ENCODE measurements around the gene SMYD3.
A peak's percentile ranks its signal among the peaks of the same experiment; 100 is the strongest.

The SMYD3 gene

DNA sequence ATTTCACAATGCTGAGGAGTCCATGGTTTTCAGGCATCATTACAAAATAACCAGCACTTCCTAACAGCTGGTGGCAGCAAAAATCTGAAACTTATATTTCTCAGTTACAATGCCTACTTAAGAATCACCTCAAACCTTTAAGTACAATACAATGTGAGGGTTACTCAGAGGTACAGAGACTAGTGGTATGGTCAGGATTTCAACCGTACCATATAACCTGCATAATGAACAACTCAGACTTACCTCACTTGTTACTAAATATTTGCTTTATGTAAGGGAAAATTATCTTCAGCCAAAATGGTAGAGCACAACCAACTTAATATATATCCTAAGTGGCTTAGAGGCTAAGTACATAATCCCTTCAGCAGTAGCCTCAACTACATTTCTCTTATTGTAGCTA lies 344.5 kb downstream of the SMYD3 start:
- DNase-seq = no peak

DNA sequence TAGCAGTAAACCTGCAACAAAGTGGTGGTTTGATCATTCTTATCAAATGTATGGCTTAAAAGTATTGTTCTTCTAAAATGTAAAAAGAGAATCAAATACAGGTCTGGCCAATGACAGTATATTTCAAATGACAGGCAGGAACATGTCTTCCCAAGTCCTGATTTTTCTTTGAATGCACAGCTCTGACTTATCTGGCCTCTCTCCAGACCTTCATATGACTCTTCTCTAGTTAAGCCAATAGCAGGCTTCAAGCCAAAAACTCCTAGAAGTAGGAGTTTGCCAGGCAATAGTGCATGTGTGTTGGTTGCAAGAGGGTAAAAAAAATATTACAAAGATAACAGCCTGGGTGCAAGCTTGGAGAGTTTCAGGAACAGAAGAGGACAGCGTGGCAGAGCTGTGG lies 345.5 kb downstream of the SMYD3 start:
- peak; percentile 16 for DNase-seq

DNA sequence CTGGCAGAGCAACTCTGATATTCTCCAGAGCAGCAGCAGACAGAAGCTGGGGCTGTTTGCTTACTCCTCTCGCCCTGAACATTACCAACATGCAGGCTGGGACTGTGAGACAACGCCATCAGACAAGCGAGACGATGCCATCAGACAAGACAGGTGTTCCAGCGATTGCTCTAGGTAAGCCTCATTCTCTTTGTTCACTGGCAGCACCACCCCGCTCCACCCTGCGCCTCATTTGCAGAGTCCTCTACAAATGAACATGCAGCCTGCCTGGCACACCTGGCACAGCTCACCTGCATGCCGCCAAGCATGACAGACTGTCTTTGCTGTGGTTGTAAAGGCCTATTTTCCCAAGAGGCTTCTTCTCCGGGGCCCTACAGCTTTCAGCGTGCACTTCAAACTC lies 346.2 kb downstream of the SMYD3 start:
- DNase-seq = peak; percentile 66

DNA sequence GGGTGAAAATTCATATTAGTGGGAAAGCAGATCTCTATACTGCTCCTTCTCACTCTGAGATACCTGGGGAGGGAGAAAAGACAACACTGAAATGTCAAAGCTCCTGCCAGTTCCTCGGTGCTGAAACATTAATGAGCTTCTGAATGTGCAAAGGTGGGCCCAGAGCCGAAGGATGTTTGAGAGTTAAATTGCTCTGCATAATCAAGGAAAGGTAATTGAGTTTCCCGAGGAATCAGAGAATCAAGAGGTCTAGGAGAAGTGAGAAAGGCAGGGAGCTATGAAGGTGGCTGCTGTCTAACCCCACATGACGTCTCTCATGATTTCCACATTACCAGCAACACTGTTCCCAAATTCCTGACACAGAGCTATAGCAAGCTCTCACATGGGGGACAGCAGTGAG lies 346.7 kb downstream of the SMYD3 start:
- DNase-seq = no peak

DNA sequence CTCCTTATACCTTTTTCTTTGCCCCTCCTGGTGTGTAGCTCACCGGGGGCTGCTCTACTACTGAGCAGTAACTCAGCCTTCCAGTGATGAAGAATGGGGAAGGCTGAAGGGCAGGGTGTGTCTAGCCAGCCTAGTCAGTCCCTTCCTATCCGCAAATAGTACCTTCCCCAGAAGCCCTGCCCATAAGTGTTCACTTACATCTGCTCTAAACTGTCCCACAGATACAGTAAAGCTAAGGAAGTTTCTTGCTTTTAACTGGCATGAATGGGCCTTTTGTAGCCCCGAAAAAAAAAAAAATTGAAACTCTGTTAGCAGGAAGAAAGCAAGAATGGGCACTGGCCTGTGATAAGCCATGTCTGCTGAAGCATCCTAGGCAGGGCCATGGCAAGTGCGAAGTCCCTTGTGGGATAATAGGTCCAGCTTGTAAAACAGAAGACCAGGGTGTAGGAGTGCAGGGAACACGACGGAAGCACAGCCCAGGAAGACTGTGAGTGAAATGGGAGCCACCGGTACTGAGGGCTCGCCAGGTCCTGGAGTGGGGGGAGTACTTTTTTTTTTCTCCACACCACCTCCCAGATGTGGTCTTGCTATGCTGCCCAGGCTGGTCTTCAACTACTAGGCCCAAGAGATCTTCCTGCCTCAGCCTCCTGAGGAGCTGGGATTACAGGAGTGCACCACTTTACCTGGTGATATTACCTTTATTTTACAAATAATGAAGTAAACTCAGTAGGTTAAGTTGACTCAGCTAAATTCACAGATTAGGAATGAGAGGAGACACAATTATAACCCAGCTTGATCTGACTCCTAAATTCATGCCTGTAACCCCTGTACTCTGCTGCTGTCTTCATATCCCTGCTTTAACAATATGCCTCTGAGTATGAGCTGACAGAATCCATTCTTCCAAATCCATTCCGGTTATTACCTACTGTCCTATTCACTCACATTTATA lies 347.5 kb downstream of the SMYD3 start:
- DNase-seq = no peak

DNA sequence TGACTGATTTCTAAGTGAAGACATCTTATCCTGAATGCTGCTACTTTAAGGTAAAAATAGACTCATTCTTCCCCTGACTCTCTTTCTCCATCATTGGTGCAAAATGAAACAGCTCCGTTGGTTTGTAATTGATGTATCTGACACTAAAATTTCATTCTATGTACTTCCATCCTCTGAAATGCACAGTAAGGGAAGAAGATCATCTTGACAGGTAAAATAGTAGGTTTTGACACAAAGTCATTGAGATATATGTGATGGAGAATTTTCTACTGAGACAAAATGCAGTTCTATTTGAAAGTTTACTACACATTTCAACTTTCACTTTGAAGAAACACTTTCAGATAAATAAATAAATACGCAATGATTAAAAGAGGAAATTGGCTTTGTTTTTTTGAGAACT lies 348.9 kb downstream of the SMYD3 start:
- no peak for DNase-seq

DNA sequence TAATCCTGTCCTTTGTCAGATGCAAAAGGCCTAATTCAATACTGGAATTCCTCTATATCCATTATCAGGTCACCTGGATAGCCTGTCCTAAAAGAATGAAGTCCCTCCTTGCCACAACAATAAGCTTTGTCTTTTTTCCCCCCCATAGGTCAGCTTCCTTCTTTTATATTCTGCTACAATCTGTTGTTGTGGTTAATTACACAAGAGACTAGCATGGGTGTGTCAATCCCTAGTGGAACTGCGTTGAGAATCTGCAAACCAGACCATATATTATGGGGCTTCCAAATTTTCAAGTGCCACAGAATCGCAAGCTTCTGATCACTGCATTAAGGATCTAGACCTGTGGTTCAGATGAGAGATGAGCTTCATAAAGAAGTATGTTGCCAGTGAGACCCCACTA lies 349.6 kb downstream of the SMYD3 start:
- DNase-seq = no peak

DNA sequence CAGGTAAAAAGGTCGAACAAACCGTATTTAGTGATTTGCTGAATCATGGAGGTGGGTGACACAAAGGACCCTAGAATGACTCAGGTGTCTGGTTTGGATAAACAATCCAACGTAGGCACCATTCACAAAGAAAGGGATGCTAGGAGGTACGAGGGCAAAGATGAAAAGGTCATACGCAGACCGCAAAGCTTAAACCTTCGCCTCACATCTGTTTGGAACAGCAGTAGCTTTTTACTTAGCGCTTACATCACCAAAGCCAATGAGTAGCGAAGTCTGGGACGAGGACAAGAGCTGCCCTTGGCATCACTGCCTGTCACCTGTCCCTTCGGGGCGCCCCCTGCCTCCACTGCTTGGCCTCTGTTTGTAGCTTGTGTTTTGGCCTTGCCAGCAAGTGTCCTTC lies 350.2 kb downstream of the SMYD3 start:
- DNase-seq = no peak

DNA sequence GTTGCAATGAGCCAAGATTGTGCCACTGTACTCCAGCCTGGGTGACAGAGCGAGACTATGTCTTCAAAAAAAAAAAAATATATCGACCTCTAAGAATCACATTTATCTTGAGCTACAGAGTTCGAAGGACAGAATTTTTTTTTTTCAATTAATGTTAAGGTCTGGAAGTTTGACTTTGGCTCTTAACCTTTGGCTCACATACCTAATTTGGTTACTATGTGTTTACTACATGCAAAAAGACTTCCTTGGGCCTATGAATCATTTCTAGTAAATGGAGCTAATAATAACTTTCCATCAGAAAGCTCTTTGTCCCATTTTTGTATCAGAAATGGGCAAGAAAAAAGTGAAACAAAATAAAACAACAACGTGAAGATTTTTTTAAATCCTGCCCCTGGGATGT lies 351.2 kb downstream of the SMYD3 start:
- DNase-seq = no peak

DNA sequence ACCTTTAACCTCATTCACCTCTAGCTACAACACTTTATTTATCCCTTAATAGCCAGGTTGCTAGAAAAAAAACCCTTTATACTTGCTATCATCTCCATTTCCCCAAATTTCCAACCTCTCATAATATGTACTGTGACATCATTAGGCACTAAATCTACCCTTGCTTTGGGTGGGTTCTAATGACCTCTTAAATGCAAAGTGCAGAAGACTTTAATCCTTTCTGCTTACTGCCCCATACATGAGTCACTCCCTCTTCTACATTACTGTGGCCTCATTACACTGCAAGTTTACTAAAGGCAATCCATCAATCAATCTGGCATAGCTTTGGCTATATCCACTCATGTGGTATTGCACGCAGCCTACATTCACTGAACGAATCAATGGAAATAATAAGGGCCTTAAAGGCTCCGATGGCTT lies 353.3 kb downstream of the SMYD3 start:
- no peak for DNase-seq

DNA sequence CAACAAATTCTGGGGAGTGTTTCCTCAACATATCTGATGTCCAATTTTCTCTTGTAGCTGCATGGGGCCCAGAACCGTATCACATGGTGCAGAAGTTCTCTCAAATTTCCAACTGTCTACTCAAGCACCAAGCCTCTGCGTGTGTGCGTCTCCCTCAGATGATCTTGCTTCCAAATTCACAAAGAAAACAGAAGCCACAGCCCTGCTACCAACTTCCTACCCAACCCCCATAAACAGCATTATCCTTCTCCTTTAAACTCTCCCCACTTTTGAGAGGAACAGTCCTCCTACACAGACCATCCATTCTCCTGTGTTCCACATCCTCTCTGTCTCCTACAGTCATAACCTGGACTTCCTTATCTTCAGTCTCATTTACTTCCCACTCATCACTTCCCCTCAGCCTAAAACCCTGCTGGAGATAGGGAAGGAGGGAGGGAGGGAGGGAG lies 354.1 kb downstream of the SMYD3 start:
- DNase-seq = no peak

DNA sequence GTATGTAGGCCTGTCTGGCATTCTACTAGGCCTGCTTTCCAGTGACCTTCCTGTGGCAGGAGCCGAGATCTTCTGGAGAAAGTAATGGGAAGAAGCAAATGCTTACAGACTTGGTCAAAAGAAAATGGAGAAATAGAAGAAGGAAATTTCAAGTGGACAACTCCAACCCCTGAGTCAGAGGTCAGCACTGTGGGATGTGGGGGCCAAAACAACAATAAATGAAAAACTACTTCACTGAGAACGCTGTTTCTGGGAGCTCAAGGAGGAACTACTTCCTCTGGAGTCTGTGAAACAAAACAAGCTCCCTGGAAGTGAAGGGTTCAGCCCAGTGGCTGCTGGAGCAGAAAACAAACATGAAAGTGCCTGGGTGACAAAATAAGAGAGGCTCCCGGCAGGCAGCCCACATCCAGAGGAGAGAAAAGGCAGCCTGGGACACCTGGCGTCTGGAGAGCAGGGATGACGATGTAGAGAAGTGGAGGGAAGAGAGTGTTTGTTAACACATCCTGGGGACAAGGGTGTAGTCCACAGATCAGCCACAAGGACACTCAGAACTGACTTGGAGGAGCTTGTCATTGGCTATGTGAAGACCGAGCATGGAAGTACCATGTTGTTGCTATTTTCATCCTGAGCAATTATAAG lies 355.2 kb downstream of the SMYD3 start:
- DNase-seq = peak; percentile 28

DNA sequence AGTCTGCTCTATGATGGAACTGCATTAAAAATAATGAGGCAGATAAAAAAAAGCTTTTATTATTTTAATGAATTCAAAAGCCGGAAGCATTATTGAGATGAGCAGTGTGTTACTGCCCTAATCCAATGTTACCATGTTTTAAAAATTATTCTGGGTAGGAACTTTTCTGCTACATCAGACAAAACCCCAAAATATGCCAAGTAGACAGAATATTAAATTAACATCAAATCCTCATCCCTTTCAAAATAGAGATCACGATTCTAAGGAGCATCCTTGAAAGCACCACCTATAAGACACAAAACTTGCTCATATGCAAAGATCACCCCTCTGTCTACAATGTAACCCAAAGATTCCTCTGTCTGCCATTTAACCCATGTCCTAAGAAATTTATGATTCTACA lies 357.5 kb downstream of the SMYD3 start:
- no peak for DNase-seq

DNA sequence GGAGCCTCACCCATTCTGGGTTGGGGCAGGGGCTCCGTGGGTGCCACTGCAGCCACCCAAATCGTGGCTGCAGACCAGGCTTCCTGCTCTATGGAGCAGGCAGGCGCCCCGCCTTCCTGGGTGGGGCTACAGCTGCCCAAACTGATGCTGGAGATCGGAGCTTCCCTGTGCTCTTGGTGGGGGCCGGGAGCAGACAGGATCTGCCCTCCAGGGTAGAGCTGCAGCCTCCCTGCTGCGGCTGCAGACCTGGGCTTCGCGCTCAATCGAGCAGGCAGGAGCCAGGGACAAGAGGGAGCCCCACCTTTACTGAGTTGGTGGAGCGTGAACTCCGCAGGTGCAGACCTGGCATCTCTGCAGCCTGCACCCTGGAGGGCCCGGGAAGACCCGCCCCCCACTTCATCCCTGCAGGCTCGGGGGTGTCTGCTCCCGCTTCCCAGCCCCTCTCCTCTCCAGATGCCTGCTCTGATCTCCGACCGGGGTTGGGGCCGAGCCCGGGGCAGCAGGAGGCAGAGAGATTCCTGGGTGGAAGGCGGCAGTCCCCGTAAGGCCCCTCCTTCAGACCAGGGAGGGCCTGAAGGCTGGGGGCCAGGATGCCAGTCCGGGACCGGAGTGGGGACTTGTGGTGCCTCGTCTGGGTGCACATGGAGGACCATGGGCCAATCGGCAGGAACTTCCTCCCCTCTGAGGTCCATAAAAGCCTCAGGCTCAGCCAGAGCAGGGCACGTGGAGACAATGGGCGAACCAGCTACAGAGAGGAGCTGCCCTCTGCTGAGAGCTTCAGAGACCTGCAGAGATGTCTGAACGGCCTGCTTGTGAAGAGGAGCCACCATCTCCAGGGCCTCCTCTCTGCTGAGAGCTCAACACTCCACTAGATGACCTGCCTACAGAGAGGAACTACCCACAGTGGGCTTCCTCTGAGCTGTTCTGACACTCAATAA lies 359.3 kb downstream of the SMYD3 start:
- peak; percentile 75 for DNase-seq

DNA sequence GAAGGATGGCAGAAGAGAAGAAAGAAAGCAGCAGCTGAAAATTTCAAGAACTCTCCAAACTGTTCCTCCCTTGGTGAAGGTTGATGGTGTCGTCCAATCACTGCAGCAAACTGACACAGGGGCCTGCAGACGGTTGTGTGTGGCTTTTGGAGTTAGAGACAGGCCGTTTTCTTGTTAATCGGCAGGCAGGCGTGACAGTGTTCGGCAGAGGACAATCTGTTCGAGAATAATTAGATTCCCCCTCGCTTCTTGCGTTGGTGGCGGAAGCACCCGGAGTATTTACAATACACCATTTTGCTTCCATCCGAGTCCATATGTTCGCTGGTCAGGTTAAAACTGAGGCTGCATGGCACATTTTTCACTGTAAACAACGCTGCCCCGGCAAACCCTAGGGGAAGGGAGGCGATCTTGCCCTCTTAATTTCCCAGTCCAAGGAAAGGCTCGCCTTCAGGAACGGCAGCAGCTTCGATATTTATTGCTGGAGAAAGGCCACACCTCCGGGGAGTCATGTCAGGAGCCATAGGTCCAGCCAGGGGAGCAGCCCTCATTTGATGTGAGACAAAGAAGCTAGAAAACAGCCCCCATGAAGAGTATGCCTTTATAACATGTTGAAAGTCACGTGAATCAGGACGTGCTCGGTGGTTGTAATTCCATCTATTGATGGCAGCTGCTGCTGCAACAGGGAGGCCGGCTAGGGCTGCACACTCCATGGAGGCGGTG lies 360.1 kb downstream of the SMYD3 start:
- DNase-seq = peak; percentile 75

DNA sequence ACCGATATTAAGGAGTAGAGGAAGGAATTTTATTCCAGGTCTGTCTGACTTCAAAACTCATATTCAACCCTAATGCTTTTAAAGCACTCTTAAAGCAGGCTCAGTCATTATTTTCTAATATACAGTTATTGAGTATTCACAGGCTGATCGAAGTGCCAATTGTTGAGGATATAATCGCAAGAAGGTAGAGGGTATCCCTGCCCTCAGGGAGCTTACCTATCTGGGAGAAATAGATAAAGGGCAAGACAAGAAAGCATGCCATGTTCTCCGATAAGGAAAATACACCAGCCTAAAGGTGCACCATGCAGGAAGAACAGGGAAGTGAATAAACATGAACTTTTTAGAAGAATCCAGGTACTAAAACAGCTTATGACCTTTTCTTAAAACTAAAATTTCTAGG lies 361.2 kb downstream of the SMYD3 start:
- DNase-seq = no peak

DNA sequence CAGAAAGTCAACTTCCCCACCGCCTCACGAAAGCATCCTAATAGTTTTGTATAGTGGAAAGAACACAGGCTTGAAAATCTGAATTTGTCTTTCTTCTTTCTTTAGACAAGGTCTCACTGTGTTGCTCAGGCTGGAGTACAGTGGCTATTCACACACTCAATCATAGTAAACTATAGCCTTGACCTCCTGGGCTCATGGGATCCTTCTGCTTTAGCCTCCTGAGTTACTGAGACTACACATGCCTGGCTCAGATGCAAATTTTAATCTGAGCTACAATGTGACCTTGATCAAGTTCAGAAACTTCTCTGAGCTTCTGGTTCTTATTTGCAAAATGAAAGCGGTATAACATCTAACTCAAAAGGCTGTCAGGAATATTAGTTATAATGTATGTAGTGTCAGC lies 362.1 kb downstream of the SMYD3 start:
- no peak for DNase-seq

DNA sequence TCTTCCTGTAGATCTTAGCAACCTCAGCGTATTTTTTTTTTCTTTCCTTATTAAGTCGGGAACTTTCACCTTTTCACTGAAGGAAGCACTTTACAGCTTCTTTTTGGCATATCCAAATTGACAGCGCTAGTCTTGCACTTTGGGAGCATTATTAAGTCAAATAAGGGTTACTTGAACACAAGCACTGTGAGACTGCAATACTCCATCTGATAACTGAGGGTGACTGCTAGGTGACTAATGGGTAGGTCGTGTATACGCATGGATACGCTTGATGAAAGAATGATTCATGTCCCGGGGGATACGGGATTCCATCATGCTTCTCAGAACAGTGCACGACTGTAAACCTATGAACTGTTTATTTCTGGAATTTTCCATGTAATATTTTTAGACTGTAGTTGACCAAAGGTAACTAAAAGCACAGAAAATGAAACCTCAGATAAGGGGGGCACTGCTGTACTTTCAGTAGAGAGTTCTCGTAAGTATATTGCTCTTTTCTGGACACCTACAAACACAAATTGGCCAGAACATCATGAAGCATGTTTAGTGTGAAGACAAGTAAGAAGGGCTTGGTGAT lies 364.7 kb downstream of the SMYD3 start:
- DNase-seq = no peak

DNA sequence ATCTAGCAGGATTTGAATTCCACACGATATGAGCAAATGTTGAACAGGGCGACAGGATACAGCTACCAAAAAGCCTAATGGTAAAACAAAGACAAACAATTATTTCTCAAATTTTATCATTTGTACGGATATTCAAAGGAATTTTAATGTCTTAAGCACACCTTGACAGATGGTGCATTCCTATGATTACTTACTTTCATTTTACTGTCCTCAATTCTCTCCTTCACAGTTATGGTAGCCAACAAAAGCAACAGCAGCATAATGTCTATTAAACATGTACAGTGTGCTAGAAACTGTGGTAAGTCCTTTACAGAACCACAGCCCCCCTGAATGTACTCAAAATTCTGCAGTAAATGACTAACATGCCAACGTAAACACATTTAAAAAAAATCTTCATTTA lies 365.8 kb downstream of the SMYD3 start:
- DNase-seq = no peak

DNA sequence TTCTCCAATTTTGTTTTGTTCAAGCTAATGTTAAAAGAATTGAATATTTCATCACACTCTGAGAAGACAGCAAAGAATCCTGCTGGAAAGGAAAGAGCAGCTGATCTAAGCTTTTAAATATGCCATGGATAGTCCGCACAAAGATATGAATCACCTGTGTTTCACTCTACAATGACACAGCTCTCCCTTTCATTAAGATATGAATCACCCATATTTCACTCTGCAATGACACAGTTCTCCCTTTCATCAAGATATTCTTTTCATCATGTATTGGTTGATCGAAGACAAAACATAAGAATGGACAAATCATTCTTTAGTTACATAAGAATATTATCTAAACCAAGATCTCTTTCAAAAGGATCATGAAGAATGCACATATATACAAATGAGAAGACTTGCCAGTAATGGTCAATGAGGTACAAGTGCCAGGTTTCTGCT lies 367.3 kb downstream of the SMYD3 start:
- DNase-seq = no peak

DNA sequence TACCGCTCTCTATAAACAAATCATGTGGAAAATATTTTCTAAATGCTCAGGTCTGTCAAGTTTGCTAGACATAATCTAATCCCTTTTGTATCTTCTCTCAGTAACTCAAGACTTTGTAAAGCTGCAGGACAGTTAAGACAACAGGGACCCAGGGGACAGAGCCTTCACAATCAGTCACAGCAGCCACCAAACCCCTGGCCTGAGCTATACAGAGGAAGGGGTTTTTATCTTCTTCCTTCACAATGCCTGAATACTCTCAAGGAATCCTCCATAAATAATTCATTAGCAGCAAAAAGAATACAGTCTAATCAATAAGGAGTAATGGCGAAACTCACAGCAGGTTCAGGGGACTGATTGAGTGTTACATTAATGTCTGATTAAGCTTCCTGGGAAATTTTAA lies 368.3 kb downstream of the SMYD3 start:
- DNase-seq = no peak

DNA sequence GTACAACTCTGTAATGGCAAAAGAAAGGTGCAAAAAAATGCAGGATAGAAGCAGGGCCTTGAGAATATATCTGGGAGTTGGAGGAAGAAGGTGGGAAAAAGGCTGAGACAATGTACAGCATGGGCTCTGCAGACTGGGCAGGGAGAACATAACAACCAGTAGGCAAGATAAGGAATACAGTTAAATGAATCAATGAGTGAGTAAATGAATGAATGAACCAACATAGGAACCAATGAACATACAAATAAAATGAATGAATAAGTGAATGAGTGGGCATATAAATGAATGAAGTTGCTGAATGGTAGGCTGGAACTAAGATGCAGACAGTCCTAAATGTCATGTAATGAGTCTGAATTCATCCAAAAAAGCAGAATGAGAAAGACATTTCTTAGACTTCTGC lies 370.6 kb downstream of the SMYD3 start:
- DNase-seq = no peak
